Measurements from ENCODE around the gene PATL2. TPM values are rescaled to one million over a fixed set of nuclear protein-coding genes. Genes with fewer than 3 reads are reported as not detected.
"Not testable (repeated sequence)": the region's sequence is repeated elsewhere in the genome, so short reads cannot be mapped to it uniquely, and the experiment has no call there.

PATL2 gene
- total RNA-seq, 2 experiments from 2014 or later: 27.4 to 29.6 TPM

GRCh38 chr15:44690245-44690644 is 20.9 kb downstream of the PATL2 start:
- CTCF ChIA-PET: interaction anchor here (1.0 to 1.7 kb wide), 6 partner anchors 12 to 48 kb away, joined by 3 to 8 read pairs (median 5); partner anchors contain the start of genes PATL2 and SPG11
- H3K4me1 Mint-ChIP-seq (ENCODE audit: low read depth): peaks cover 64% of the 10 kb centered on the region
- POLR2A ChIA-PET: interaction anchor here (0.9 to 35.3 kb wide), 7 partner anchors 9 to 39 kb away, joined by 3 to 1989 read pairs (median 6); partner anchors contain the start of genes B2M, PATL2 and SPG11

GRCh38 chr15:44689318-44689717 is 21.8 kb downstream of the PATL2 start:
- H3K27me3 Mint-ChIP-seq (ENCODE audit: low read depth); DNase-seq; ATAC-seq; H3K4me3 Mint-ChIP-seq: not testable (repeated sequence)
- CTCF ChIA-PET: interaction anchor here (1.3 to 1.6 kb wide), 2 partner anchors 23 to 26 kb away, joined by 4 to 5 read pairs; partner anchors contain the start of gene SPG11
- POLR2A ChIA-PET: interaction anchor here (0.7 to 35.3 kb wide), 7 partner anchors 11 to 26 kb away, joined by 3 to 1989 read pairs (median 6); partner anchors contain the start of genes B2M, PATL2 and SPG11
- Mint-ChIP-seq H3K27ac (peak overlapping the region; percentile 69), H3K36me3 (ENCODE audit: low read depth) (peaks cover 42% of the 10 kb centered on the region), H3K9me3 (ENCODE audit: insufficient read depth) (peaks cover 17% of the 10 kb centered on the region), H3K4me1 (ENCODE audit: low read depth) (peaks cover 68% of the 10 kb centered on the region)

More at GRCh38 chr15:44690245-44690644, 20.9 kb downstream of the PATL2 start:
- Mint-ChIP-seq H3K36me3 (ENCODE audit: low read depth) (peaks cover 33% of the 10 kb centered on the region), H3K27ac (peak overlapping the region; percentile 72), H3K9me3 (ENCODE audit: insufficient read depth) (peaks cover 14% of the 10 kb centered on the region)
- ATAC-seq: peak; percentile 84
- not testable (repeated sequence) for H3K4me3 Mint-ChIP-seq; H3K27me3 Mint-ChIP-seq (ENCODE audit: low read depth)
- DNase-seq: peak; percentile 67

GRCh38 chr15:44682809-44683682 is 28.1 kb downstream of the PATL2 start:
- peak; percentile 92 for DNase-seq
- not testable (repeated sequence) for H3K27me3 Mint-ChIP-seq (ENCODE audit: low read depth)
- H3K9me3 Mint-ChIP-seq (ENCODE audit: insufficient read depth): peaks cover 16% of the 10 kb centered on the region
- ATAC-seq: peak; percentile 76
- peak overlapping the region; percentile 88 for H3K27ac Mint-ChIP-seq
- H3K4me3 Mint-ChIP-seq: peak overlapping the region; percentile 66
- CTCF ChIA-PET: interaction anchor here (1.0 to 5.5 kb wide), 8 partner anchors 9 to 54 kb away, joined by 3 to 78 read pairs (median 6); partner anchors contain the start of genes B2M, PATL2, SPG11 and TRIM69
- peaks cover 68% of the 10 kb centered on the region for H3K36me3 Mint-ChIP-seq (ENCODE audit: low read depth)
- POLR2A ChIA-PET: interaction anchor here (0.9 to 35.3 kb wide), 8 partner anchors 12 to 55 kb away, joined by 3 to 1989 read pairs (median 14); partner anchors contain the start of genes B2M, PATL2, SPG11 and TRIM69
- H3K4me1 Mint-ChIP-seq (ENCODE audit: low read depth): peaks cover 89% of the 10 kb centered on the region

GRCh38 chr15:44682211-44682610 is 28.9 kb downstream of the PATL2 start:
- DNase-seq (no peak), ATAC-seq (no peak)
- peak overlapping the region; percentile 88 for H3K27ac Mint-ChIP-seq
- no peaks in the 10 kb centered on the region for H3K27me3 Mint-ChIP-seq (ENCODE audit: low read depth)
- H3K36me3 Mint-ChIP-seq (ENCODE audit: low read depth): peaks cover 63% of the 10 kb centered on the region
- H3K9me3 Mint-ChIP-seq (ENCODE audit: insufficient read depth): peaks cover 14% of the 10 kb centered on the region
- peak overlapping the region; percentile 66 for H3K4me3 Mint-ChIP-seq
- ChIA-PET CTCF (interaction anchor here (1.0 to 5.5 kb wide), 6 partner anchors 9 to 54 kb away, joined by 3 to 78 read pairs (median 14); partner anchors contain the start of genes B2M, PATL2, SPG11 and TRIM69), POLR2A (interaction anchor here (1.6 to 35.3 kb wide), 7 partner anchors 12 to 56 kb away, joined by 3 to 1989 read pairs (median 20); partner anchors contain the start of genes B2M, PATL2, SPG11 and TRIM69)
- peaks cover 89% of the 10 kb centered on the region for H3K4me1 Mint-ChIP-seq (ENCODE audit: low read depth)

DNA sequence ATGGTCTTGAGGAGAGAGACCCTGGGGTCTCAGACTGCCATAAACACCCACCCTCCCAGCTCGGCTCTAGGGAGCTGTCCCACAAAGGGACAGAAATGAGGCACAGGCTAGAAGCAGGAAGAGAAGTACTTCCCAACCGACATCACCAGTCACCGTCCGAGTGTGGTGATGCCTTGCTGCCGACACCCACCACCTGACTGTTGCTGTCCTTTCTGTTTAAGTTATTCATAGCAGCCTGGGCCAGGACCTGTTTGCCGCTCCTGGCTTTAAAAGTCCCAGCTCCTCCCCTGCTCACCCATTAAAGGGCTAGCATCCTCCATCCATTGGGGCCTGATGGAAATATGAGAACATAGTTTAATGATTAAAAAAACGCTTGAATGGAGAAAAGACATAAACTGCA is 34.4 kb downstream of the PATL2 start:
- ATAC-seq: peak; percentile 48
- peak; percentile 61 for DNase-seq
- POLR2A ChIA-PET: interaction anchor here (0.6 to 35.3 kb wide), 13 partner anchors 8 to 60 kb away, joined by 3 to 1989 read pairs (median 9); partner anchors contain the start of genes B2M, PATL2, SPG11 and TRIM69
- Mint-ChIP-seq H3K4me3 (peak overlapping the region; percentile 70), H3K27me3 (ENCODE audit: low read depth) (no peaks in the 10 kb centered on the region), H3K27ac (peak overlapping the region; percentile 95), H3K4me1 (ENCODE audit: low read depth) (peaks cover 82% of the 10 kb centered on the region), H3K36me3 (ENCODE audit: low read depth) (peaks cover 43% of the 10 kb centered on the region), H3K9me3 (ENCODE audit: insufficient read depth) (no peaks in the 10 kb centered on the region)
- CTCF ChIA-PET: interaction anchor here (1.2 to 4.1 kb wide), 8 partner anchors 10 to 62 kb away, joined by 3 to 105 read pairs (median 7); partner anchors contain the start of genes B2M, PATL2, SPG11 and TRIM69

- peaks cover 41% of the 10 kb centered on the region for H3K36me3 Mint-ChIP-seq (ENCODE audit: low read depth)
- no peaks in the 10 kb centered on the region for H3K27me3 Mint-ChIP-seq (ENCODE audit: low read depth)
- DNase-seq (no peak), ATAC-seq (no peak)
- ChIA-PET CTCF (interaction anchor here (1.1 to 4.1 kb wide), 3 partner anchors 11 to 61 kb away, joined by 3 to 105 read pairs (median 3); partner anchors contain the start of gene SPG11), POLR2A (interaction anchor here (1.1 to 35.3 kb wide), 5 partner anchors 9 to 53 kb away, joined by 4 to 1989 read pairs (median 18); partner anchors contain the start of genes B2M, PATL2 and SPG11)
- H3K9me3 Mint-ChIP-seq (ENCODE audit: insufficient read depth): no peaks in the 10 kb centered on the region
- peak overlapping the region; percentile 70 for H3K4me3 Mint-ChIP-seq
- H3K27ac Mint-ChIP-seq: peak overlapping the region; percentile 95
- H3K4me1 Mint-ChIP-seq (ENCODE audit: low read depth): peaks cover 84% of the 10 kb centered on the region
These were observed 35.2 kb downstream of the PATL2 start for GRCh38 chr15:44675911-44676310.

GRCh38 chr15:44673639-44674038 is 37.5 kb downstream of the PATL2 start:
- H3K4me1 Mint-ChIP-seq (ENCODE audit: low read depth): peaks cover 88% of the 10 kb centered on the region
- ATAC-seq (no peak), DNase-seq (no peak)
- H3K27ac Mint-ChIP-seq: no peak overlapping the region
- POLR2A ChIA-PET: interaction anchor here (1.2 to 35.3 kb wide), 4 partner anchors 10 to 62 kb away, joined by 6 to 1989 read pairs (median 12); partner anchors contain the start of genes B2M, PATL2, SPG11 and TRIM69
- no peaks in the 10 kb centered on the region for H3K27me3 Mint-ChIP-seq (ENCODE audit: low read depth)
- H3K9me3 Mint-ChIP-seq (ENCODE audit: insufficient read depth): no peaks in the 10 kb centered on the region
- CTCF ChIA-PET: interaction anchor here (0.6 to 12.9 kb wide), 5 partner anchors 9 to 62 kb away, joined by 3 to 476 read pairs (median 5); partner anchors contain the start of genes B2M, PATL2, SPG11 and TRIM69
- H3K4me3 Mint-ChIP-seq: no peak overlapping the region
- peaks cover 30% of the 10 kb centered on the region for H3K36me3 Mint-ChIP-seq (ENCODE audit: low read depth)

GRCh38 chr15:44670087-44670950 is 40.8 kb downstream of the PATL2 start:
- no peaks in the 10 kb centered on the region for H3K9me3 Mint-ChIP-seq (ENCODE audit: insufficient read depth)
- no peak for ATAC-seq
- H3K27ac Mint-ChIP-seq: peak overlapping the region; percentile 21
- peaks cover 80% of the 10 kb centered on the region for H3K4me1 Mint-ChIP-seq (ENCODE audit: low read depth)
- ChIA-PET CTCF (interaction anchor here (1.0 to 12.9 kb wide), 3 partner anchors 19 to 66 kb away, joined by 3 to 476 read pairs (median 4); partner anchors contain the start of genes B2M, PATL2 and TRIM69), POLR2A (interaction anchor here (0.9 to 35.3 kb wide), 4 partner anchors 13 to 58 kb away, joined by 3 to 1989 read pairs (median 6); partner anchors contain the start of genes B2M and PATL2)
- H3K27me3 Mint-ChIP-seq (ENCODE audit: low read depth): no peaks in the 10 kb centered on the region
- peaks cover 21% of the 10 kb centered on the region for H3K36me3 Mint-ChIP-seq (ENCODE audit: low read depth)
- no peak for DNase-seq
- H3K4me3 Mint-ChIP-seq: no peak overlapping the region

- DNase-seq (no peak), ATAC-seq (no peak)
- Mint-ChIP-seq H3K4me3 (no peak overlapping the region), H3K27me3 (ENCODE audit: low read depth) (no peaks in the 10 kb centered on the region), H3K36me3 (ENCODE audit: low read depth) (peaks cover 16% of the 10 kb centered on the region), H3K27ac (peak overlapping the region; percentile 72), H3K9me3 (ENCODE audit: insufficient read depth) (no peaks in the 10 kb centered on the region), H3K4me1 (ENCODE audit: low read depth) (peaks cover 81% of the 10 kb centered on the region)
- CTCF ChIA-PET: interaction anchor here (1.0 to 12.9 kb wide), 2 partner anchors 45 to 67 kb away, joined by 4 to 476 read pairs; partner anchors contain the start of genes B2M, PATL2 and TRIM69
- POLR2A ChIA-PET: interaction anchor here (0.8 to 35.3 kb wide), 5 partner anchors 9 to 67 kb away, joined by 3 to 1989 read pairs (median 8); partner anchors contain the start of genes B2M, PATL2 and TRIM69
These were observed 42.2 kb downstream of the PATL2 start for GRCh38 chr15:44668921-44669320.

DNA sequence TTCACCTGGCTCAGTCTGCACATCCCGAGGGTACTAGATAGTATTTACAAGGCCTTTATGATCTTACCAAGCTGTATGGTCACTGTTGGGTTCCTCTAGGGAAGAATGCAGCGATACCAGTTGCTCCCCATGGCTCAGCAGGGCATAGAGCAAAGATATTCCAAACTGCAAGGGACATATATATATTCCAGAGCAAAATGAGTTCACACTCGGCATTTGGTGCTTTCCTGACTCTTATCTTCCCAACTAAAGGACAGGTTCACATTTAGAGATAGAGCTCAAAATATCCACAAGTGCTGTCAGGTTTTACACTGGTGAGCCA is 44.1 kb downstream of the PATL2 start:
- POLR2A ChIA-PET: interaction anchor here (1.1 to 35.3 kb wide), 11 partner anchors 8 to 129 kb away, joined by 3 to 1989 read pairs (median 13); partner anchors contain the start of genes B2M, PATL2 and TRIM69
- ATAC-seq: no peak
- H3K27ac Mint-ChIP-seq: peak overlapping the region; percentile 90
- no peaks in the 10 kb centered on the region for H3K9me3 Mint-ChIP-seq (ENCODE audit: insufficient read depth)
- CTCF ChIA-PET: interaction anchor here (1.2 to 12.9 kb wide), 9 partner anchors 10 to 69 kb away, joined by 3 to 476 read pairs (median 7); partner anchors contain the start of genes B2M, PATL2 and TRIM69
- DNase-seq: no peak
- H3K27me3 Mint-ChIP-seq (ENCODE audit: low read depth): no peaks in the 10 kb centered on the region
- peaks cover 11% of the 10 kb centered on the region for H3K36me3 Mint-ChIP-seq (ENCODE audit: low read depth)
- peaks cover 68% of the 10 kb centered on the region for H3K4me1 Mint-ChIP-seq (ENCODE audit: low read depth)
- peak overlapping the region; percentile 67 for H3K4me3 Mint-ChIP-seq
